Stomach smooth muscle (tissue), 2 donors: Measurements from ENCODE around the gene BANK1.

Source experiments
- H3K27ac ChIP-seq: one replicate; pipeline ENCODE4 v1.7.0; 2013; ENCODE audit warnings: mild to moderate bottlenecking, low read length, inconsistent platforms
- H3K27me3 ChIP-seq, 2 donors: one replicate each; pipeline ENCODE4 v1.7.0; 2013; ENCODE audit warnings: low read length in 2 of 2; ENCODE audit not compliant: insufficient read depth in 2 of 2, control insufficient read depth in 1 of 2
- H3K36me3 ChIP-seq, 2 donors: one replicate each; pipeline ENCODE4 v1.7.0; 2013; ENCODE audit warnings: low read length in 2 of 2; ENCODE audit not compliant: control insufficient read depth in 2 of 2, insufficient read depth in 2 of 2
- H3K4me1 ChIP-seq: one replicate; pipeline ENCODE4 v1.7.0; 2013; ENCODE audit warnings: low read length; ENCODE audit not compliant: control insufficient read depth, insufficient read depth
- H3K4me3 ChIP-seq, 2 donors: one replicate each; pipeline ENCODE4 v1.7.0; 2013; ENCODE audit warnings: low read length in 2 of 2
- H3K9ac ChIP-seq, 2 donors: one replicate each; pipeline ENCODE4 v1.7.0; 2013; ENCODE audit warnings: low read length in 2 of 2, mild to moderate bottlenecking in 1 of 2
- H3K9me3 ChIP-seq, 2 donors: one replicate each; pipeline ENCODE4 v1.7.0; 2013; ENCODE audit warnings: low read length in 2 of 2; ENCODE audit not compliant: control insufficient read depth in 2 of 2
- donor health status: healthy.
- donor health status: Pancreatic carcinoma.

BANK1 gene

DNA sequence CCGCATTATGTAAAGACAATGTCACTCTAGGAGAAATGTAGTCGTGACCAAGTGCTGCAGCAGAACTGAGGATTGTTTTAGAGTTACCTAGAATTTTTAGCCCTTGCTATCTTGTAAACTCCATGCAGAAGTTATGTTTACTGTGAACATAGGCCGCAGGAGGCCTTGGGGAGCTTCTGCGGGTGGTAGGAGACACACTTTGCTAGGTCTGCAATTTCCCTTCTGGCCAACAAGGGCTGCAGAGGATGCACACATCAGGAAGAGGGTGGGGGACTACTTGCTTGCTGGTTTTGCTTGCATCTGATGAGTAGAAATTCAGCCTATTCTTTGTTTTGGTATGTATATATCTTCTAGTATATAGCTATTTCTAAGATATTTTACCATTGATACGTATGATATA is 23.1 kb downstream of the BANK1 start:
- H3K27ac ChIP-seq, result no peak overlapping the region
- H3K36me3 ChIP-seq, result no peaks in the 10 kb centered on the region
- no peaks in the 10 kb centered on the region for H3K9me3 ChIP-seq
- no peaks in the 10 kb centered on the region for H3K27me3 ChIP-seq
- no peaks in the 10 kb centered on the region for H3K4me1 ChIP-seq
- H3K4me3 ChIP-seq, result no peak overlapping the region
- H3K9ac ChIP-seq, result no peak overlapping the region

DNA sequence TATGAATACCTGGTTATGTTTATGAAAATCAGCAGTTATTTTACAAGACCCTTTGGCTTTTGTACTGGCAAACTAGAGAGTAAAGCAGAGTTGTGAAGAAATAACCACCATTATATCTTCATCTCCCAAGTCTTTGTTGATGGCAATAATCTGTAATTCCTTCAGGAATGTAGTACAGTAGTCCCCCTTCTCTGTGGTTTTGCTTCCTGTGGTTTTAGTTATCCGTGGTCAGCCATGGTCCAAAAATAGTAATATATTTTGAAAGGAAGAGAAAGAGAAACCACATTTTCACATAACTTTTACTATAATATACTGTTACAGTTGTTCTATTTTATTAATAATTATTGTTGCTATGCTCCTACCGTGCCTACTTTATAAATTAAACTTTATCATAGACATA is 27.8 kb downstream of the BANK1 start:
- H3K4me1 ChIP-seq, result no peaks in the 10 kb centered on the region
- H3K9me3 ChIP-seq, result no peaks in the 10 kb centered on the region
- H3K36me3 ChIP-seq, result no peaks in the 10 kb centered on the region
- no peaks in the 10 kb centered on the region for H3K27me3 ChIP-seq
- H3K4me3 ChIP-seq, result no peak overlapping the region
- H3K27ac ChIP-seq, result no peak overlapping the region
- H3K9ac ChIP-seq, result no peak overlapping the region

DNA sequence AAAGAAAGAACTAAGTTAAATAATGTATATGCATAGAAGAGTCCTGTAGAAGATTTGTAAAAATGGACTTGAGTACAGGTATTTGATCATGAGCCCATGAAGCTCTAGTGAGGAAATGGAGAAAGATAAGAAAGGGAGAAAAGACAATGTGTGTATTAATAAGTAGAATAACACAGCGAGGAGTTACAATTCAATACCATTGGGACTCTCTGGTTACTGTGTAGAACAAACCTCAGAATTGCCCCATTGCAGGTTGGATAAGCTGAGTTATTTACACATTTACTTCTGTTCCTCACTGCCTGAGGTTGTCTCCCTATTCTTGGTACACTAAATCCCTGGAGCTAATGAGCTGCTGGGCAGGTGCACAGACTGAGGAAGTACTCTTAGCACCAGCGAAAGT is 33.3 kb downstream of the BANK1 start:
- no peak overlapping the region for H3K27ac ChIP-seq
- H3K27me3 ChIP-seq, result no peaks in the 10 kb centered on the region
- H3K36me3 ChIP-seq, result no peaks in the 10 kb centered on the region
- H3K4me3 ChIP-seq, result no peak overlapping the region
- no peak overlapping the region for H3K9ac ChIP-seq
- H3K4me1 ChIP-seq, result no peaks in the 10 kb centered on the region
- H3K9me3 ChIP-seq, result no peaks in the 10 kb centered on the region

GRCh38 chr4:101824500-101824899 is 34.0 kb downstream of the BANK1 start:
- no peaks in the 10 kb centered on the region for H3K27me3 ChIP-seq
- no peaks in the 10 kb centered on the region for H3K36me3 ChIP-seq
- H3K4me3 ChIP-seq, result no peak overlapping the region
- no peaks in the 10 kb centered on the region for H3K4me1 ChIP-seq
- H3K9ac ChIP-seq, result no peak overlapping the region
- H3K27ac ChIP-seq, result no peak overlapping the region
- no peaks in the 10 kb centered on the region for H3K9me3 ChIP-seq

DNA sequence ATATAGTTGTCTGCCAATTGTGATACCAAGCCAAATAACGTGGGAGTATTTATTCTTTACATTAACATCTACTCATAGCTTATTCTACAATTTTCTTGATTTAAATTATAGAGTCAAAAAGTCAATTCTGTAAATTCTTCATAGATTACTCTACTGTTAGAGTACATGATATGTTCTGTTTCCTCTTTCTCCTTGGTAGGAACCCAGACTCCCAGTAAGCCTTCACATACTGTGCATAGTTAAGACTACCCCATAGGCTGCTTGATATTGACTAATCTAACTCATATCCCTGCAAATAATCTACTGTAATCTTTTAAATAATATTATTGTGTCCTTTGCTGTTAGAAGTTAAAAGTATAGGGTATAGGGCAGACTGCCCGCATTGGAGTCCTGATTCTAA is 35.4 kb downstream of the BANK1 start:
- Histone ChIP-seq H3K27me3 (no peaks in the 10 kb centered on the region), H3K4me1 (no peaks in the 10 kb centered on the region), H3K9me3 (no peaks in the 10 kb centered on the region), H3K9ac (no peak overlapping the region), H3K36me3 (no peaks in the 10 kb centered on the region), H3K27ac (no peak overlapping the region), H3K4me3 (no peak overlapping the region)

GRCh38 chr4:101831816-101832215 is 41.3 kb downstream of the BANK1 start:
- Histone ChIP-seq H3K9ac (no peak overlapping the region), H3K27ac (no peak overlapping the region), H3K4me1 (no peaks in the 10 kb centered on the region), H3K36me3 (no peaks in the 10 kb centered on the region), H3K27me3 (no peaks in the 10 kb centered on the region), H3K4me3 (no peak overlapping the region), H3K9me3 (no peaks in the 10 kb centered on the region)

DNA sequence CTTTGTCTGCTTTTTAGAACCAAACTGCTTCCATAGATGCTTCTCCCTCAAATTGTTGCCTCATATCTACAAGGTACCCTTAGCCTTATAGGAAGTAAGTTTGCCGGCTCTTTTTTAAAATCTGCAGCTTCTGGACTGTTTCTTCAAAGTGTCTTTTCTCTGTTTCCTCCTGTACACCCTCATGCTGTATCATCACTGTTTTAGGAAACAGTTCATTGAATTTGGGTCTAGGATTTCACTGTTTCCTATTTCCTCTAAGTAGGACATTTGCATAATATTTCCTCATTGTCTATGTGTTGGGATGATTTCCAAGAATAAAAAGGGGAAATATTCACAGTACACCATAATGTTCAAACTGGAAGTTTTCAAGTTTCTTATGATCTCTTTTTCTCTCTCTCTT is 43.0 kb downstream of the BANK1 start:
- H3K36me3 ChIP-seq, result no peaks in the 10 kb centered on the region

GRCh38 chr4:101835121-101835904 is 44.8 kb downstream of the BANK1 start:
- H3K36me3 ChIP-seq, result no peaks in the 10 kb centered on the region
- H3K9me3 ChIP-seq, result no peaks in the 10 kb centered on the region
- no peaks in the 10 kb centered on the region for H3K27me3 ChIP-seq
- H3K4me1 ChIP-seq, result no peaks in the 10 kb centered on the region
- no peak overlapping the region for H3K4me3 ChIP-seq
- H3K9ac ChIP-seq, result no peak overlapping the region
- H3K27ac ChIP-seq, result no peak overlapping the region

More for the DNA sequence above, 43.0 kb downstream of the BANK1 start:
- H3K9ac ChIP-seq, result no peak overlapping the region
- H3K4me3 ChIP-seq, result no peak overlapping the region
- no peak overlapping the region for H3K27ac ChIP-seq
- no peaks in the 10 kb centered on the region for H3K27me3 ChIP-seq
- H3K4me1 ChIP-seq, result no peaks in the 10 kb centered on the region
- no peaks in the 10 kb centered on the region for H3K9me3 ChIP-seq

GRCh38 chr4:101843054-101843453 is 52.5 kb downstream of the BANK1 start:
- Histone ChIP-seq H3K9me3 (no peaks in the 10 kb centered on the region), H3K4me1 (no peaks in the 10 kb centered on the region), H3K36me3 (no peaks in the 10 kb centered on the region), H3K27ac (no peak overlapping the region), H3K4me3 (no peak overlapping the region), H3K9ac (no peak overlapping the region), H3K27me3 (no peaks in the 10 kb centered on the region)

- H3K4me1 ChIP-seq, result no peaks in the 10 kb centered on the region
- H3K4me3 ChIP-seq, result no peak overlapping the region
- no peak overlapping the region for H3K27ac ChIP-seq
- no peaks in the 10 kb centered on the region for H3K27me3 ChIP-seq
- H3K9ac ChIP-seq, result no peak overlapping the region
- H3K36me3 ChIP-seq, result no peaks in the 10 kb centered on the region
- H3K9me3 ChIP-seq, result no peaks in the 10 kb centered on the region
Measured at GRCh38 chr4:101846550-101846949, 56.0 kb downstream of the BANK1 start.

GRCh38 chr4:101850698-101851097 is 60.2 kb downstream of the BANK1 start:
- Histone ChIP-seq H3K9me3 (no peaks in the 10 kb centered on the region), H3K27ac (no peak overlapping the region), H3K4me3 (no peak overlapping the region), H3K9ac (no peak overlapping the region), H3K4me1 (no peaks in the 10 kb centered on the region), H3K36me3 (no peaks in the 10 kb centered on the region), H3K27me3 (no peaks in the 10 kb centered on the region)
